Ascending aorta (tissue), 2 donors: ENCODE data around the gene GPBAR1. TPM values are rescaled to one million over a fixed set of nuclear protein-coding genes. Genes with fewer than 3 reads are reported as not detected.

Source experiments
- DNase-seq, 2 donors: peaks; one replicate each; pipeline ENCODE4 v3.0.0-alpha.2; 2019; ENCODE audit warnings: low spot score in 2 of 2
- H3K27ac ChIP-seq, 2 donors: fragments of 200-600 bp; sonication (generic); one replicate each; pipeline ENCODE4 v1.5.1; 2016 to 2017; ENCODE audit warnings: mild to moderate bottlenecking in 1 of 2
- H3K27me3 ChIP-seq: fragments of 200-600 bp; sonication (generic); one replicate; pipeline ENCODE4 v1.5.1; 2017
- H3K36me3 ChIP-seq, 2 donors: fragments of 200-600 bp; sonication (generic); one replicate each; pipeline ENCODE4 v1.5.1; 2016
- H3K4me1 ChIP-seq, 2 donors: fragments of 200-600 bp; sonication (generic); one replicate each; pipeline ENCODE4 v1.5.1; 2016 to 2017; ENCODE audit warnings: mild to moderate bottlenecking in 1 of 2
- H3K4me3 ChIP-seq, 2 donors: fragments of 200-600 bp; sonication (generic); one replicate each; pipeline ENCODE4 v1.5.1; 2016 to 2017; ENCODE audit warnings: mild to moderate bottlenecking in 1 of 2
- H3K9me3 ChIP-seq, 2 donors: fragments of 200-600 bp; sonication (generic); one replicate each; pipeline ENCODE4 v1.5.1; 2016
- CTCF ChIP-seq, 3 experiments: fragments of 200-600 bp in 2 of 3; fragments of 450-650 bp in 1 of 3; sonication (generic) in 2 of 3; IDR thresholded peaks; one replicate each; pipeline ENCODE4 v1.5.1; 2016 to 2019; ENCODE audit warnings: antibody characterized with exemption in 3 of 3, mild to moderate bottlenecking in 1 of 3, moderate library complexity in 1 of 3
- intact Hi-C: fragments of 100-400 bp; cut with DNase I; formaldehyde crosslinking; loops from one replicate; pipeline ENCODE4 v1.15.1; 2023
- total RNA-seq: library from RNA; depleted of rRNA; stranded (reverse); fragments of >200 nt; gene quantifications from one replicate; pipeline ENCODE4 v1.1.0, GENCODE V29; 2016

GPBAR1 gene
- total RNA-seq, 1 donor from 2014 or later, result not detected

- no peak for TF ChIP-seq CTCF (IDR thresholded peaks at IDR 0.05)
- no peaks in the 10 kb centered on the region for H3K36me3 ChIP-seq
- intact Hi-C loops, result loop anchor here (2.0 kb wide), 1 partner anchor 105 kb away; no protein-coding TSS in a partner anchor
- H3K4me3 ChIP-seq, result peak overlapping the region; percentile 73 to 88
- peak overlapping the region; percentile 98 to 99 for H3K27ac ChIP-seq
- peaks cover 28 to 66% of the 10 kb centered on the region in 2 donors for H3K4me1 ChIP-seq
- DNase-seq, result no peak
- no peaks in the 10 kb centered on the region for H3K27me3 ChIP-seq
- no peaks in the 10 kb centered on the region for H3K9me3 ChIP-seq
Measured at GRCh38 chr2:218291318-218292047, 30.7 kb downstream of the GPBAR1 start.

- peak; percentile 53 to 97 (median 53) for TF ChIP-seq CTCF (IDR thresholded peaks at IDR 0.05)
- DNase-seq, result peak; percentile 44 to 94
- Histone ChIP-seq H3K4me3 (peak within 1 kb of the TSS; percentile 73 to 88), H3K4me1 (peaks cover 28 to 73% of the 10 kb centered on the region in 2 donors), H3K36me3 (no peaks in the 10 kb centered on the region), H3K27me3 (no peaks in the 10 kb centered on the region), H3K9me3 (no peaks in the 10 kb centered on the region), H3K27ac (peak within 1 kb of the TSS; percentile 98 to 99)
- intact Hi-C loops, result loop anchor here (2.0 kb wide), 1 partner anchor 104 kb away; no protein-coding TSS in a partner anchor
Measured at GRCh38 chr2:218292048-218293014, 31.5 kb downstream of the GPBAR1 start, which contains the start of gene TMBIM1. TSS of gene TMBIM1 (minus strand) at chr2:218292503. CDS start at chr2:218282141, 10,362 bp downstream.

GRCh38 chr2:218293715-218294429, 33.1 kb downstream of the GPBAR1 start:
- Histone ChIP-seq H3K27ac (peak overlapping the region; percentile 98 to 99), H3K27me3 (no peaks in the 10 kb centered on the region), H3K36me3 (no peaks in the 10 kb centered on the region), H3K9me3 (no peaks in the 10 kb centered on the region), H3K4me3 (no peak overlapping the region), H3K4me1 (peaks cover 21 to 68% of the 10 kb centered on the region in 2 donors)
- no peak for DNase-seq
- no peak for TF ChIP-seq CTCF (IDR thresholded peaks at IDR 0.05)
- intact Hi-C loops, result loop anchor here (2.0 kb wide), 1 partner anchor 103 kb away; no protein-coding TSS in a partner anchor

GRCh38 chr2:218294430-218295022, 33.7 kb downstream of the GPBAR1 start:
- DNase-seq, result no peak
- no peaks in the 10 kb centered on the region for H3K9me3 ChIP-seq
- peak overlapping the region in 1 of 2 donors; percentile 21 for H3K4me3 ChIP-seq
- intact Hi-C loops, result no loop called here
- no peak for TF ChIP-seq CTCF (IDR thresholded peaks at IDR 0.05)
- peak overlapping the region; percentile 98 to 99 for H3K27ac ChIP-seq
- H3K36me3 ChIP-seq, result no peaks in the 10 kb centered on the region
- H3K4me1 ChIP-seq, result peaks cover 20 to 61% of the 10 kb centered on the region in 2 donors
- H3K27me3 ChIP-seq, result no peaks in the 10 kb centered on the region

- intact Hi-C loops, result no loop called here
- peak overlapping the region; percentile 98 to 99 for H3K27ac ChIP-seq
- H3K27me3 ChIP-seq, result no peaks in the 10 kb centered on the region
- no peaks in the 10 kb centered on the region for H3K36me3 ChIP-seq
- no peak for DNase-seq
- H3K9me3 ChIP-seq, result no peaks in the 10 kb centered on the region
- H3K4me1 ChIP-seq, result peaks cover 20 to 59% of the 10 kb centered on the region in 2 donors
- peak overlapping the region; percentile 10 to 21 for H3K4me3 ChIP-seq
- TF ChIP-seq CTCF (IDR thresholded peaks at IDR 0.05), result no peak
Measured at GRCh38 chr2:218295029-218295428, 34.2 kb downstream of the GPBAR1 start.
